Measurements from ENCODE around the gene CIRBP.

CIRBP gene

GRCh38 chr19:1254530-1255185 is 14.5 kb upstream of the CIRBP start:
- DNase-seq (ENCODE audit: low read depth in 2 of 3, low spot score in 1 of 3), result no peak

GRCh38 chr19:1255186-1256161 is 13.7 kb upstream of the CIRBP start:
- no peak for DNase-seq (ENCODE audit: low read depth in 2 of 3, low spot score in 1 of 3)

- DNase-seq (ENCODE audit: low read depth in 2 of 3, low spot score in 1 of 3), result no peak
Observed at GRCh38 chr19:1256646-1257474, 12.3 kb upstream of the CIRBP start.

GRCh38 chr19:1257475-1258162 is 11.5 kb upstream of the CIRBP start:
- no peak for DNase-seq (ENCODE audit: low read depth in 2 of 3, low spot score in 1 of 3)

GRCh38 chr19:1258163-1258492 is 11.0 kb upstream of the CIRBP start:
- no peak for DNase-seq (ENCODE audit: low read depth in 2 of 3, low spot score in 1 of 3)

GRCh38 chr19:1258707-1259205 is 10.4 kb upstream of the CIRBP start:
- no peak for DNase-seq (ENCODE audit: low read depth in 2 of 3, low spot score in 1 of 3)

- no peak for DNase-seq (ENCODE audit: low read depth in 2 of 3, low spot score in 1 of 3)
Observed at GRCh38 chr19:1259206-1259875, 9.8 kb upstream of the CIRBP start.

- DNase-seq (ENCODE audit: low read depth in 2 of 3, low spot score in 1 of 3), result no peak
Observed at GRCh38 chr19:1259876-1260748, 9.0 kb upstream of the CIRBP start.

- DNase-seq (ENCODE audit: low read depth in 2 of 3, low spot score in 1 of 3), result peak; percentile 94 to 97 (median 95)
Observed at GRCh38 chr19:1260749-1261537, 8.2 kb upstream of the CIRBP start.

GRCh38 chr19:1261538-1261797 is 7.7 kb upstream of the CIRBP start:
- no peak for DNase-seq (ENCODE audit: low read depth in 2 of 3, low spot score in 1 of 3)

- DNase-seq (ENCODE audit: low read depth in 2 of 3, low spot score in 1 of 3), result no peak
Observed at GRCh38 chr19:1261798-1262622, 7.1 kb upstream of the CIRBP start.

- no peak for DNase-seq (ENCODE audit: low read depth in 2 of 3, low spot score in 1 of 3)
Observed at GRCh38 chr19:1262623-1263123, 6.5 kb upstream of the CIRBP start.

- DNase-seq (ENCODE audit: low read depth in 2 of 3, low spot score in 1 of 3), result no peak
Observed at GRCh38 chr19:1263188-1263587, 5.9 kb upstream of the CIRBP start.

- DNase-seq (ENCODE audit: low read depth in 2 of 3, low spot score in 1 of 3), result no peak
Observed at GRCh38 chr19:1264801-1265614, 4.1 kb upstream of the CIRBP start.

GRCh38 chr19:1265615-1266128 is 3.5 kb upstream of the CIRBP start:
- no peak for DNase-seq (ENCODE audit: low read depth in 2 of 3, low spot score in 1 of 3)

GRCh38 chr19:1266129-1266915 is 2.8 kb upstream of the CIRBP start:
- DNase-seq (ENCODE audit: low read depth in 2 of 3, low spot score in 1 of 3), result peak in 2 of 3 donors; percentile 65 to 80

Measured in stimulated activated CD4-positive, alpha-beta T cell treated with anti-CD3 and anti-CD28 coated beads, Interleukin-12 subunit alpha, Interleukin-12 subunit beta, amount 100 ng/mL, for 48 hours (primary cell).